DLD1 (cell line): Measurements from ENCODE around the gene TSEN2.
"Not testable (repeated sequence)": the region's sequence is repeated elsewhere in the genome, so short reads cannot be mapped to it uniquely, and the experiment has no call there.

ENCODE experiments used
- in situ Hi-C: cut with HindIII; loops from 2 replicates; pipeline ENCODE4 v1.10.0; 2017; ENCODE audit warnings: low sequenced_read_pairs

Gene TSEN2

DNA sequence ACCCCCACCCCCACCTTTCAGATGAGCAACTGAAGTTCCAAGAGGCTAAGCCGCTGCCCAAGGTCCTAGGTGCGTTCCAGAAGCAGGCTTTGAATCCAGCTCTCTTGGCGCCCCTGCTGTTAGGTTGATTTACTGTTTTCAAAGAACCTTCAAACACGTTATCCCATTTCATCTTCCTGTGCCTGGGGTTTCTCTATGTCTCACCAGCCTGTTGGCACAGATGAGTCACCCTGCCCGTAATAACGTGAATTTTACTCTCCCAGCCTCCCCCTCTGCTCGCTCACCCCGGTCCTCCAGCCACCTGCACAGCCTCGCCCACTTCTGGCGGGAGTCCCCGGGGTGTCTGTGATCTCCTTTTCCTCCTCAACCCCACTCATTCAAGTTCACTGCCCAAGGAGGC is 13.0 kb upstream of the TSEN2 start:
- in situ Hi-C loops: no loop called here

DNA sequence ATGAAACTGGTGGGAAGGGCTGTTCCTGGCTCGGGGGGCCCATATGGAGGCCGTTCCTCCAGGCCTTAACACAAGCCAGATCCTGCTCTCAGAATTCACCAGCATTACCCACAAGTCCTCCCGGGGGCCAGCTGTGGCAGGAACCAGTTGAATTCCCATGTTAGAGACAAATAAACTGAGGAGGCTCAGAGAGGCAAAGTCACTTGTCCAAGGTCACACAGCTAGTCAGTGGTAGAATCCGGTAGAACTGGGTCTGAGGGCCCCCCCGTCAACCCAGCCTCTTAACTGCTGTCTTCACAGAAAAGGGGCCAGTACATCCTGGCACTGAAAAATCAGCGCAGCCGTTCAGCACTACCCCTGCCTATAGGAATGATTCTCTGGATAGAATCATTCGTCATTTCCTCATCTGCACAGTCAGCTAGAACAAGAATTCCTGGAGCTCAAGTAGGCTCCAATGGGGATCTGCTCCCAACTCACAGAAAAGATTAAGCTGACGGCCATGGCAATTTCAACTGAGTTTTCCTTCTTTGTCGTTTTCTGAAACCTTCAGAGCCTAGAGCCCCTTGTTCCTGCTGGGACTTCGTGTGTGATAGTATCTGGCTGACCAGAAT is 12.2 kb upstream of the TSEN2 start:
- in situ Hi-C loops: no loop called here

GRCh38 chr3:12472796-12473195 is 11.5 kb upstream of the TSEN2 start:
- in situ Hi-C loops: no loop called here

DNA sequence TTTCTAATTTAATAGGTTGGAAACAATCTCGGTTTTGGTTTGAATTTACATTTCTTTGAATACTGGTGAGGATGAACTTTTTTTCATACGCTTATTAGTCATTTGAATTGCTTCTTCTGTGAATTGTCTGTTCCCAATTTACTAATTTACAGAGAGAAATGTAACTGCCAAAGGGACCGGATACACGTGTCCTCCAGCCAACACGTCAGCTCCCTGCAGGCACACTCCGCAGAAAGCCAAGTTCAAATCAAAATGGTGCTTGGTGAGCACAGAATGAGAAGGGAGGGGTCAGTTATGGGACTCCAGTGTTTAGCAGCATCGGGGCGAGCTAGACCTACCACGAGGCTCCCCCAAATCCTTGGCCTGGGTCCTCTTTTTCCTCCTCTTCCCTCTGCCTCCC is 10.8 kb upstream of the TSEN2 start:
- in situ Hi-C loops: no loop called here

DNA sequence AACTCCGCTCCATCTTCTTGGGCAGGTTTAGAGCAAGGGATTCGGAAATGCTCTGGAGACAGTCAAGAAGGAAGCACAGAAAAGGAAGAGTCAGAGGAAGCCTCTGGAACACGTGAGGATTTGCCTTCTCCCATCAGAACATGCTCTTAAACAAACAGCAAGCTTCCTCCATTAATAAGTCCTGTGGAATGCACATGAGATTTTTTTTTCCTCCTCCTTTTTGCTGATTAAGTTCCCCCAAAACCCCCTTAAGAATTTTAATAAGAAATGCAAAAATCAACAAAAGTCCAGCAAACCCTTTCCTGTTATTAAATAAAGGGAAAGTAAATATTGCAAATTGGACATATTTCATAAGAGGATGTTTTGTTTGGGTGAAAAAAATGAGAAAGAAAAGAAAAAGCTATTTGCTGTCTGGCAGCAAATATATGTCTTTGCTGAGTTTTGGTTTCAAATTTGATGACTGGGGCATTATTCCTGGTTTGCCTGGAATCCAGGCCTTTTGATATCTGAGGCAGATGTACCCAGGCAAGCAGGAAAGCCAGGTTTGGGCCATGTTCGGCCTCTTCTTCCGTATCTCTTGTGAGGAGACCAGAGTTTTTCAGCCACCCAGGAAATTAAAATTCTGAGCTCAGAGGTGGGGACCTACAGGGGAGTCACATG is 7.9 kb upstream of the TSEN2 start:
- in situ Hi-C loops: no loop called here

DNA sequence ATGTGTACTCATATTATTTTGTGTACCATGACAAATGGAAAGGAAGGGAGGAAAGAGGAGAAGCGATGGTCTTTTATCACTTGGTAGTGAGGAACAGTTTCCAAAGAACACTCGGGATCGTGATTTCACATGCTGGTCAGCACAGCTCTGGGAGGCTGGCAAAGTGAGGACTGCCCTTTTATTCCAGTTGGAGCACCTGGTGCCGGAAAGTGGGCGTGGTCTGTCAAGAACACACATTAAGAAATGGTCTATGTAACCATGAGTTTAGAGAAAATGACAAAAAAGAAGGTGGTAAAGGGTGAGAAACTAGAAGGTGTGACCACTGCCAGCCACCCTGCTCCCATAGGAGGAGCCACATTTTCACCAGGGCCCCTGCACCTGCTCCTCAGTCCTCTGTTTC is 7.0 kb upstream of the TSEN2 start:
- in situ Hi-C loops: no loop called here

- in situ Hi-C loops: no loop called here
These were observed 6.0 kb upstream of the TSEN2 start for GRCh38 chr3:12478326-12478725.

GRCh38 chr3:12479198-12479597 is 5.1 kb upstream of the TSEN2 start:
- in situ Hi-C loops: not testable (repeated sequence)

DNA sequence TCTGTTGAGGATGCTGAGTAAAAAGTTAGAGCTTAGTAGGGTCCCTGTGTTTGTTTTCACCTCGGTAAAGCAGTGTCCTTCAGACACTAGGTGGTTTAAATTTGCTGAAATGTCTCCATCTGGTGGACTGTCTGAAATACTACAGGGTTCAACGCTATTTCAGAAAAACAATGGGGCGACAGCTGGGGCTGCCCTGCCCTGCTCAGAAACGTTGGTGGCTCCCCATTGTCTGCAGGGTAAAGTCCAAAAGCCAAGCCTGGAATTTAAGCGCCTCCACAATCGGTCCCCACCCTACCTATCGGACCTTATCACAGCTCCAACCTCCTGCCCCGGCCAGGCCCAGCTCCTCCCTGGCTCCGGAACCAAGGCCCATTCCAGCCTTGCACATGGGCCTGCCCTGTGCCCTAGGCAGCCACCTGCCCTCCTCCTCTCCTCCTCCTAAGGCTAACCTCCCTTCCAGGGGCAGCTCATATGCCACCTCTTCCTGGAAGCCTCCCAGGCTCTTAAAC is 4.3 kb upstream of the TSEN2 start:
- in situ Hi-C loops: no loop called here

DNA sequence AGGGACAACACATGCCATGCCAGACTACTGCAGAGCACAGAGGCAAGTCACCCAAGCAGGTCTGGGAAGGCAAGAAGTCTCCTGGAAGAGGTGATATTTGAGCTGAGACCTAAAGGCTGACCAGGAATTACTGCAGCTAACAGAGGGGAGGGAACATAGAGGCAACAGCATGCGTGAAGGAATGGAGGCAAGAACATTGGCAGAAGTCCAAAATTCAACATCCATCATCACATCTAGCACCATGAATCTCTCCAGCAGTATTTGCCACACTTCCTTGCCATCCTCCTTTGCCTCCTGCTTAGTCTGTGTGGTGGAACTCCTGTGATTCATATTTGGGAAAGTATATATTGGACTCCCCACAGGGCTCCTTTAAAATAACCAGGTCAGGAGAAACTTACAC is 870 bp upstream of the TSEN2 start:
- in situ Hi-C loops: no loop called here

DNA sequence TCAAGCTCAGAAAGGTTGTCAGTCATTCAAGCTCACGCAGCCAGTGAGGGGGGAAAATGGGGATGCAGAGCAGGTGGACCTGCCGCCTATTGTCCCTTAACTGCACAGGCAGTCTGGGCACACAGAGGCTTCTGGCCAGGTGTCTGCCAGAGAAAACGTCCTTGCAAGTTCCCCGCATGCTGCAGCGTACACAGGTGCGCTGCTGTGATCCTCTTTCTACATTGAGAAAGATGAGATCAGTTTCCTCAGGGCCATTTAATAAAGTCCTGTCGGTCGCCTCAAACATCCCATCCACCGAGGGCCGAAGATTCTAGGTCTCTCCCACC is 445 bp upstream of the TSEN2 start:
- in situ Hi-C loops: no loop called here

DNA sequence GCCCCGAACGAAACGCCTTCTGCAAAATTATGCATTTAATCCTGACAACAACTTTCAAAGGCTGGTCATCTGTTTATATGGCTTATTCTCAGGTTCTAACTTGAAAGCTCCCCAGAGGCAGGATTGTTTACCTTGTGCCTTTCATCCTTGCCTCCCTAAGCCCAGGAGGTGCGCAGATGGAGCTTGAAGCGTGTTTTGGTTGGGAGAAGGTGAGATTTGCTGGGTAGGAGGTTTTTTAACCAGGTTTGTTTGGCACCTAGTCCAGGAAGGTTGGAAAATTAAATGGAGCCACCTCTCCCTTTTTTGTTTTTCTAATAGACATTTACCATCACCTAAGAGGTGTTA is 675 bp downstream of the TSEN2 start:
- in situ Hi-C loops: no loop called here

GRCh38 chr3:12486001-12486400 is 1.7 kb downstream of the TSEN2 start:
- in situ Hi-C loops: no loop called here

- in situ Hi-C loops: no loop called here
These were observed 2.6 kb downstream of the TSEN2 start for GRCh38 chr3:12486916-12487315.

DNA sequence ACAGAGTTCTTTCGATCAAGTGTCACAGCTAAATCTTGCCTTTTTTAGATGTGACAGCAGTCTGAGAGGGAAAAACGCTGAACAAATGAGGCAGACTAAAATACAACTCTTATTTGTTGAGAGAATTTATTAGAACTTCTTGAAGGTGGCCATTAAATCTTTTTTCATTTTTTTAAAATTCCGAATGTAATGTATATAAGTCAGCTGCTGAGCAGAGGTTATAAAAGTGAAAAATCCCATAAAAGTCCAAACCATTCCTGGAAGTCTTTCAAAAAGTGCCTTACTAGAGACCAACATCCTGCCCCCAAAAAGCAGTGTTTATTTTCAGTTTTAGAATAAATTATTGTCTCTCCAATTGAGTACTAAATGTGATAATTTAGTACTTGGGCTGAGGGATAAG is 3.1 kb downstream of the TSEN2 start:
- in situ Hi-C loops: no loop called here

- in situ Hi-C loops: no loop called here
These were observed 3.5 kb downstream of the TSEN2 start for GRCh38 chr3:12487786-12488185.

GRCh38 chr3:12489368-12489767 is 5.1 kb downstream of the TSEN2 start:
- in situ Hi-C loops: no loop called here

DNA sequence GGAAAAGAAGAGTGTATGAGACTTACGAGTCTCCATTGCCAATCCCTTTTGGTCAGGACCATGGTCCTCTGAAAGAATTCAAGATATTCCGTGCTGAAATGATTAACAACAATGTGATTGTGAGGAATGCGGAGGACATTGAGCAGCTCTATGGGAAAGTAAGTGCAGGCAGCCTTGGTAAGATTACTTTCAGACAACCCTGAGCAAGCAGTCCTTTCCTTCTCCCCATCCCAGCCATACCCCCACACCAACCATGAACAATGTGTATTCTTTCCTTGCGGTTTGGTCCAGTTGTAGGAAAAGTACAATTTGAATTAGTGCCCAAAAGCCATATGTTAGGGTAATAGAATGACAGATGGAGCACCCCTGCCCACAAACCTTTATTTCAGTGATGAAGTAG is 5.6 kb downstream of the TSEN2 start:
- in situ Hi-C loops: no loop called here

GRCh38 chr3:12490547-12490946 is 6.3 kb downstream of the TSEN2 start:
- in situ Hi-C loops: no loop called here

DNA sequence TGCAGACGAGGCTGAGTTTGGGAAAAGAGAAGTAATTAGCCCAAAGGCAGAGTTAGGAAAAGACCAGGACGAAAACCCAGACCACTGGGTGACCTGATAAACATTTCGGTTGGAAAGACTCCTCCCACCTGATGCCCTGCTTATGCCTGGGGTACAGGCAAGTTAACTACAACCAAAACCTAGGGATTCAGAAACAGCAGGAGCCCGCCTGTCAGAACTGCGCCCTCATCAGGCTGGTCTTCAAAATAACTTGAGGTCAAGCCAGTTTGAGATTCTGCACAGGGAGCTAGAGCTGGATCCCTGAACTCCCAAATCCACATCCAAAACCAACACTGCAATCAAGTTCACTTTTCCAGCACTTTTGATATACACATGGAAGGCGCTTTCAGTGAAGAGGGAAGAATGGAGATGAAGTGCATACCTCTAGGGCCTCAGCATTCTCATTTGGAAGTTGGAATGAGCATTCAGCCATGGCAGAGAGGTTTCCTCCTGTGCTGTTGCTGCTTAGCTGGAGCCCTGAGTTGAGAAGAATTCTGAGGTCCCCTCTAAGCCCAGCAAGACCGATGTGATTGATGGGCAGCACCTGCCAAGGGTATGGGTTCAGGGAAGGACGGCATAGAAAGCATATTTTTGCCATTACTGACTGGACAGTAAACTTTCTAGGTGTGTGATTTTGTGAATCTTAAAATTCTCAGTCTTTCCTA is 11.6 kb downstream of the TSEN2 start:
- in situ Hi-C loops: no loop called here

- in situ Hi-C loops: no loop called here
These were observed 12.1 kb downstream of the TSEN2 start for GRCh38 chr3:12496453-12496761.

- in situ Hi-C loops: no loop called here
These were observed 15.2 kb downstream of the TSEN2 start for GRCh38 chr3:12499474-12499873.
